PFSK-1 (cell line): ENCODE measurements around the gene KASH5.

Source experiments
- FOXP2 ChIP-seq: optimal IDR thresholded peaks from 2 replicates; pipeline ENCODE3; 2011; ENCODE audit warnings: borderline replicate concordance, control low read depth, inconsistent platforms; ENCODE audit not compliant: insufficient read depth; ENCODE audit errors: extremely low read length, extremely low read depth
- POLR2AphosphoS5 ChIP-seq: IDR thresholded peaks from 2 replicates; pipeline ENCODE4 v1.6.1; 2012; ENCODE audit warnings: low read depth, mild to moderate bottlenecking, control low read depth, low read length, moderate library complexity
- SIN3A ChIP-seq: IDR thresholded peaks from 2 replicates; pipeline ENCODE4 v1.6.1; 2012; ENCODE audit warnings: mild to moderate bottlenecking, low read length, moderate library complexity, borderline replicate concordance; ENCODE audit not compliant: insufficient read depth
- TAF1 ChIP-seq: IDR thresholded peaks from 2 replicates; pipeline ENCODE4 v1.6.1; 2012; ENCODE audit warnings: low read length, control low read depth, borderline replicate concordance; ENCODE audit not compliant: insufficient read depth
- TF ChIP-seq, protein P1 (sequence below), 2 experiments: IDR thresholded peaks; 2 replicates each; pipeline versions ENCODE4 v1.6.1 to v1.8.0; 2011 to 2012; ENCODE audit warnings: low read depth in 2 of 2, low read length in 2 of 2, control low read depth in 1 of 2, inconsistent platforms in 1 of 2, mild to moderate bottlenecking in 1 of 2, moderate library complexity in 1 of 2; ENCODE audit not compliant: insufficient read depth in 1 of 2

- no peak for TF ChIP-seq POLR2AphosphoS5
- TF ChIP-seq SIN3A = no peak
- TF ChIP-seq TAF1 = no peak
- TF ChIP-seq, protein P1, sequence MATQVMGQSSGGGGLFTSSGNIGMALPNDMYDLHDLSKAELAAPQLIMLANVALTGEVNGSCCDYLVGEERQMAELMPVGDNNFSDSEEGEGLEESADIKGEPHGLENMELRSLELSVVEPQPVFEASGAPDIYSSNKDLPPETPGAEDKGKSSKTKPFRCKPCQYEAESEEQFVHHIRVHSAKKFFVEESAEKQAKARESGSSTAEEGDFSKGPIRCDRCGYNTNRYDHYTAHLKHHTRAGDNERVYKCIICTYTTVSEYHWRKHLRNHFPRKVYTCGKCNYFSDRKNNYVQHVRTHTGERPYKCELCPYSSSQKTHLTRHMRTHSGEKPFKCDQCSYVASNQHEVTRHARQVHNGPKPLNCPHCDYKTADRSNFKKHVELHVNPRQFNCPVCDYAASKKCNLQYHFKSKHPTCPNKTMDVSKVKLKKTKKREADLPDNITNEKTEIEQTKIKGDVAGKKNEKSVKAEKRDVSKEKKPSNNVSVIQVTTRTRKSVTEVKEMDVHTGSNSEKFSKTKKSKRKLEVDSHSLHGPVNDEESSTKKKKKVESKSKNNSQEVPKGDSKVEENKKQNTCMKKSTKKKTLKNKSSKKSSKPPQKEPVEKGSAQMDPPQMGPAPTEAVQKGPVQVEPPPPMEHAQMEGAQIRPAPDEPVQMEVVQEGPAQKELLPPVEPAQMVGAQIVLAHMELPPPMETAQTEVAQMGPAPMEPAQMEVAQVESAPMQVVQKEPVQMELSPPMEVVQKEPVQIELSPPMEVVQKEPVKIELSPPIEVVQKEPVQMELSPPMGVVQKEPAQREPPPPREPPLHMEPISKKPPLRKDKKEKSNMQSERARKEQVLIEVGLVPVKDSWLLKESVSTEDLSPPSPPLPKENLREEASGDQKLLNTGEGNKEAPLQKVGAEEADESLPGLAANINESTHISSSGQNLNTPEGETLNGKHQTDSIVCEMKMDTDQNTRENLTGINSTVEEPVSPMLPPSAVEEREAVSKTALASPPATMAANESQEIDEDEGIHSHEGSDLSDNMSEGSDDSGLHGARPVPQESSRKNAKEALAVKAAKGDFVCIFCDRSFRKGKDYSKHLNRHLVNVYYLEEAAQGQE (IDR thresholded peaks at IDR 0.05; ENCODE audit: insufficient read depth in 1 of 2, low read depth in 2 of 2, low read length in 2 of 2) = no peak
- no peak for TF ChIP-seq FOXP2
These were observed 8.9 kb downstream of the KASH5 start for GRCh38 chr19:49396738-49397505.
